Fibroblast of lung (primary cell): Measurements from ENCODE around the gene GALNT17.

ENCODE experiments used
- CTCF ChIP-seq, 2 donors: IDR thresholded peaks in 1 of 2; conservative IDR thresholded peaks in 1 of 2; 1 replicate in 1 of 2; 2 replicates in 1 of 2; pipeline ENCODE4 v1.5.1; 2011 to 2012; ENCODE audit warnings: low read length in 2 of 2, control low read depth in 1 of 2, inconsistent platforms in 1 of 2, low read depth in 1 of 2, mild to moderate bottlenecking in 1 of 2
- EZH2 ChIP-seq: IDR thresholded peaks from 2 replicates; pipeline ENCODE4 v1.5.1; 2012; ENCODE audit warnings: low read length, control low read depth, mild to moderate bottlenecking; ENCODE audit errors: missing control alignments

DNA sequence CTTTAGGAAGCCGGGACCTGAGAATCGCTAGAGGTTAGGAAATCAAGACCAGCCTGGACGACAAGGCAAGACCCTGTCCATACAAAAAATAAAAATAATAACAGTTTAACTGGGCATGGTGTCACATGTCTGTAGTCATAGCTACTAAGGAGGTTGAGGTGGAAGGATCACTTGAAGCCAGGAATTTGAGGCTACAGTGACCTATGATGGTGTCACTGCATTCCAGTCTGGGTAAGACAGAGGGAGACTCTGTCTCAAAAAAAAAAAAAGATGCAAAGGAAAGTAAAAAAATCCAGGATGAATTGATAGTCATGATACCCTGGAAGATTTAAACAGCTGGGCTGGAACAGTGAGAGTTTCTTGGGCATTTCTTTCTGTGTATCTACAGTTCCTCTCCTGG, 463.2 kb downstream of the GALNT17 start:
- TF ChIP-seq EZH2 (no peak), CTCF (conservative IDR thresholded peaks at IDR 0.05 in 1 of 2, IDR thresholded peaks at IDR 0.05 in 1 of 2; ENCODE audit: low read depth in 1 of 2, low read length in 2 of 2) (no peak)
